GM12878 (cell line): Measurements from ENCODE around the gene DNAJC6. TPM values are rescaled to one million over a fixed set of nuclear protein-coding genes. Genes with fewer than 3 reads are reported as not detected.

Source experiments
- ATAC-seq: fragments of 200-7000 bp; cut with Tn5 transposase; 3 replicates; pipeline ENCODE4 v1.9.1; 2020; ENCODE audit warnings: mild to moderate bottlenecking, moderate library complexity
- BruUV-seq: library from RNA; stranded (reverse); fragments of 400-500 nt; replicated peaks from 2 replicates; lab custom pipeline; 2021; lab: Mats Ljungman, UMichigan
- CTCF ChIA-PET: fragments of 300-600 bp; sonication (Branson Sonifier 250); formaldehyde crosslinking; extraction: SDS; loops from one replicate; lab custom pipeline; 2021; ENCODE audit warnings: inconsistent platforms; lab: Yijun Ruan, JAX
- POLR2A ChIA-PET: fragments of 350-600 bp; formaldehyde crosslinking; extraction: SDS; loops from one replicate; lab custom pipeline; 2021; ENCODE audit warnings: inconsistent platforms; lab: Charles Lee
- RAD21 ChIA-PET: fragments of 300-600 bp; sonication (Branson Sonifier 250); formaldehyde crosslinking; loops from one replicate; lab custom pipeline; 2023; ENCODE audit warnings: antibody characterized with exemption; ENCODE audit not compliant: unreplicated experiment; lab: Charles Lee
- SMC1A ChIA-PET: fragments of 300-600 bp; sonication (Branson Sonifier 250); formaldehyde crosslinking; loops from one replicate; lab custom pipeline; 2023; ENCODE audit not compliant: unreplicated experiment, uncharacterized antibody; lab: Charles Lee
- DNase-seq: peaks from one replicate; pipeline ENCODE4 v3.0.0-alpha.2; 2011; ENCODE audit warnings: low read depth, low spot score
- FAIRE-seq: peaks from 3 replicates; lab custom pipeline; 2011; peaks lifted over from hg19 to GRCh38; lab: Jason Lieb, UNC
- H2AFZ ChIP-seq: 2 replicates; pipeline ENCODE4 v1.6.0; 2011; ENCODE audit warnings: low read depth, low read length, control low read depth; ENCODE audit not compliant: control insufficient read depth
- H3K27ac ChIP-seq: 2 replicates; pipeline ENCODE4 v1.5.1; 2011; ENCODE audit warnings: control low read depth; ENCODE audit not compliant: control insufficient read depth, insufficient read depth
- H3K27me3 ChIP-seq, 2 experiments: replicated peaks in 1 of 2; 2 replicates each; pipeline versions ENCODE4 v1.6.0 to v1.6.1; 2011; ENCODE audit warnings: low read length in 1 of 2; ENCODE audit not compliant: control insufficient read depth in 2 of 2, insufficient read depth in 2 of 2
- H3K36me3 ChIP-seq, 2 experiments: 2 replicates each; pipeline ENCODE4 v1.5.1; 2011; ENCODE audit warnings: low read length in 1 of 2; ENCODE audit not compliant: control insufficient read depth in 2 of 2, insufficient read depth in 2 of 2
- H3K4me1 ChIP-seq: 2 replicates; pipeline ENCODE4 v1.6.1; 2011; ENCODE audit warnings: mild to moderate bottlenecking, low read length, moderate library complexity, mixed read lengths; ENCODE audit not compliant: control insufficient read depth, insufficient read depth
- H3K4me2 ChIP-seq: 2 replicates; pipeline ENCODE4 v1.6.0; 2011; ENCODE audit warnings: control low read depth; ENCODE audit not compliant: control insufficient read depth, insufficient read depth
- H3K4me3 ChIP-seq: fragments of 200-600 bp; sonication (generic); 2 replicates; pipeline ENCODE4 v1.5.1; 2016
- H3K79me2 ChIP-seq: 2 replicates; pipeline ENCODE4 v1.6.0; 2011; ENCODE audit warnings: low read length; ENCODE audit not compliant: control insufficient read depth, insufficient read depth
- H3K9ac ChIP-seq: 2 replicates; pipeline ENCODE4 v1.8.0; 2011; ENCODE audit warnings: low read length, control low read depth, mixed read lengths; ENCODE audit not compliant: control insufficient read depth, insufficient read depth
- H3K9me3 ChIP-seq: replicated peaks from 3 replicates; pipeline ENCODE4 v1.5.1; 2011; ENCODE audit warnings: mild to moderate bottlenecking, low read length; ENCODE audit not compliant: control insufficient read depth, insufficient read depth
- H4K20me1 ChIP-seq: 2 replicates; pipeline ENCODE4 v1.6.0; 2011; ENCODE audit not compliant: control insufficient read depth, insufficient read depth
- E4F1 ChIP-seq: fragments of 450-650 bp; IDR thresholded peaks from 2 replicates; pipeline ENCODE4 v1.6.1; 2018; ENCODE audit warnings: borderline replicate concordance, mild to moderate bottlenecking; ENCODE audit not compliant: partially characterized antibody
- IRF4 ChIP-seq: IDR thresholded peaks from 2 replicates; pipeline ENCODE4 v1.6.1; 2011; ENCODE audit warnings: low read depth, low read length
- RELA ChIP-seq: fragments of 450-650 bp; IDR thresholded peaks from 2 replicates; pipeline ENCODE4 v1.8.0; 2014; ENCODE audit warnings: borderline replicate concordance; ENCODE audit not compliant: partially characterized antibody
- RFX5 ChIP-seq: IDR thresholded peaks from 2 replicates; pipeline ENCODE4 v1.6.1; 2011; ENCODE audit warnings: low read depth, low read length, improper control_type of control experiment
- TAF1 ChIP-seq: IDR thresholded peaks from 2 replicates; pipeline ENCODE4 v1.6.1; 2011; ENCODE audit warnings: mild to moderate bottlenecking, low read depth, low read length, borderline replicate concordance
- TCF7 ChIP-seq: IDR thresholded peaks from 2 replicates; pipeline ENCODE4 v1.6.1; 2014; ENCODE audit warnings: antibody characterized with exemption, borderline replicate concordance
- YBX1 ChIP-seq: fragments of 450-650 bp; IDR thresholded peaks from 2 replicates; pipeline ENCODE4 v1.6.1; 2016; ENCODE audit warnings: antibody characterized with exemption
- ZBTB11 ChIP-seq: fragments of 450-650 bp; formaldehyde crosslinking; IDR thresholded peaks from 2 replicates; pipeline ENCODE4 v1.5.0; 2022; ENCODE audit warnings: mild to moderate bottlenecking, missing genetic modification characterization
- WGBS: methylation state at CpG from one replicate; pipeline ENCODE4 v1.1.6; 2016; ENCODE audit warnings: low lambda C conversion rate; ENCODE audit not compliant: insufficient replicate concordance, insufficient coverage; ENCODE audit errors: missing lambda C conversion rate; 5-methylcytosine and 5-hydroxymethylcytosine counted together
- in situ Hi-C: fragments of 300-500 bp; cut with MboI; formaldehyde crosslinking; loops from 9 replicates; pipeline ENCODE4 v1.14.3; 2018; ENCODE audit warnings: mixed read lengths
- intact Hi-C: fragments of 100-400 bp; cut with micrococcal nuclease; formaldehyde crosslinking; loops from one replicate; pipeline ENCODE4 v1.14.2; 2022; ENCODE audit not compliant: unreplicated experiment
- polyA plus RNA-seq, 11 experiments: library from polyadenylated mRNA; depleted of rRNA in 4 of 11; unstranded in 6 of 11; stranded (reverse) in 5 of 11; fragments of >200 nt; fragmentation: Nextera tagmentation in 4 of 11; fragmentation: Illumina TruSeq in 1 of 11; extraction: Ambion mirVana in 4 of 11; extraction: Trizol in 1 of 11; gene quantifications; 1 replicate in 1 of 11; 2 replicates in 10 of 11; pipeline versions ENCODE4 v1.2.1 to v1.2.3, GENCODE V29; 2011 to 2016; ENCODE audit warnings: inconsistent platforms in 2 of 11, missing spikeins in 2 of 11, low read depth in 1 of 11
- total RNA-seq, 4 experiments: library from RNA; depleted of rRNA in 3 of 4; stranded (reverse); fragments of >200 nt in 3 of 4; fragmentation: Illumina TruSeq in 1 of 4; extraction: Trizol in 1 of 4; gene quantifications; 2 replicates each; pipeline versions ENCODE4 v1.2.1 to v1.2.3, GENCODE V29; 2013 to 2021

Gene DNAJC6
- total and polyA plus RNA-seq, 10 of the 15 experiments (the other 5 are each of a cell fraction or from before 2014, with no cell fraction given) = 0.08 to 4.3 (median 2.7) TPM

GRCh38 chr1:65266476-65266875, 42.9 kb upstream of the DNAJC6 start (continued):
- no peak for TF ChIP-seq RELA

GRCh38 chr1:65267271-65267670, 42.1 kb upstream of the DNAJC6 start:
- 18% methylated on average over 4 of the region's 4 CpGs for WGBS
- Histone ChIP-seq H3K27me3 (peaks cover 0 to 2% of the 10 kb centered on the region in 2 experiments; a peak in 2 of 4 replicates), H3K4me3 (no peak overlapping the region), H3K36me3 (no peaks in the 10 kb centered on the region), H3K9me3 (no peaks in the 10 kb centered on the region), H2AFZ (no peak overlapping the region; the same call in 1 of the 2 replicates), H3K4me2 (no peak overlapping the region), H3K9ac (no peak overlapping the region), H3K27ac (no peak overlapping the region), H4K20me1 (no peaks in the 10 kb centered on the region), H3K79me2 (no peaks in the 10 kb centered on the region), H3K4me1 (no peaks in the 10 kb centered on the region; the same call in 1 of the 2 replicates)
- CTCF ChIA-PET = interaction anchor here (0.5 to 1.1 kb wide), 2 partner anchors 31 to 197 kb away, joined by 3 read pairs; no protein-coding TSS in a partner anchor
- no TSS peak for BruUV-seq
- SMC1A ChIA-PET = interaction anchor here (1.5 kb wide), 1 partner anchor 31 kb away, joined by 3 read pairs; no protein-coding TSS in a partner anchor
- RAD21 ChIA-PET = no interaction called here
- POLR2A ChIA-PET = interaction anchor here (0.6 kb wide), 1 partner anchor 73 kb away, joined by 3 read pairs; no protein-coding TSS in a partner anchor
- no peak for TF ChIP-seq TCF7
- FAIRE-seq (no peak), ATAC-seq (no peak), DNase-seq (no peak)
- intact Hi-C loops = no loop called here
- in situ Hi-C loops = no loop called here

GRCh38 chr1:65267683-65268082, 41.7 kb upstream of the DNAJC6 start:
- ChIA-PET SMC1A (interaction anchor here (1.0 to 1.5 kb wide), 2 partner anchors 31 to 37 kb away, joined by 3 to 4 read pairs; no protein-coding TSS in a partner anchor), CTCF (interaction anchor here (0.5 to 0.9 kb wide), 2 partner anchors 32 to 197 kb away, joined by 3 read pairs; no protein-coding TSS in a partner anchor), POLR2A (interaction anchor here (0.6 kb wide), 1 partner anchor 74 kb away, joined by 3 read pairs; no protein-coding TSS in a partner anchor), RAD21 (no interaction called here)
- Histone ChIP-seq H3K27me3 (peaks cover 0 to 2% of the 10 kb centered on the region in 2 experiments; a peak in 2 of 4 replicates), H3K79me2 (no peaks in the 10 kb centered on the region), H3K4me1 (no peaks in the 10 kb centered on the region; the same call in 1 of the 2 replicates), H2AFZ (no peak overlapping the region), H3K9ac (no peak overlapping the region), H3K36me3 (no peaks in the 10 kb centered on the region), H3K9me3 (no peaks in the 10 kb centered on the region), H3K4me3 (no peak overlapping the region), H3K27ac (no peak overlapping the region), H3K4me2 (no peak overlapping the region), H4K20me1 (no peaks in the 10 kb centered on the region)
- in situ Hi-C loops (no loop called here), intact Hi-C loops (no loop called here)
- no peak for FAIRE-seq
- DNase-seq = no peak
- no TSS peak for BruUV-seq
- ATAC-seq = no peak
- 6% methylated on average over 1 of the region's 1 CpG for WGBS
- TF ChIP-seq ZBTB11 (no peak), YBX1 (no peak), IRF4 (no peak), RFX5 (no peak), E4F1 (no peak), TAF1 (no peak)
